HG03064 (cell line): ENCODE measurements around the gene GCLM.

Source experiments
- ATAC-seq: cut with Tn5 transposase; IDR thresholded peaks from one replicate; pipeline ENCODE4 v1.9.1; 2021; ENCODE audit warnings: low read depth; ENCODE audit not compliant: unreplicated experiment

Gene GCLM

GRCh38 chr1:93847811-93848288 lies 61.4 kb downstream of the GCLM start:
- peak; percentile 19 for ATAC-seq

DNA sequence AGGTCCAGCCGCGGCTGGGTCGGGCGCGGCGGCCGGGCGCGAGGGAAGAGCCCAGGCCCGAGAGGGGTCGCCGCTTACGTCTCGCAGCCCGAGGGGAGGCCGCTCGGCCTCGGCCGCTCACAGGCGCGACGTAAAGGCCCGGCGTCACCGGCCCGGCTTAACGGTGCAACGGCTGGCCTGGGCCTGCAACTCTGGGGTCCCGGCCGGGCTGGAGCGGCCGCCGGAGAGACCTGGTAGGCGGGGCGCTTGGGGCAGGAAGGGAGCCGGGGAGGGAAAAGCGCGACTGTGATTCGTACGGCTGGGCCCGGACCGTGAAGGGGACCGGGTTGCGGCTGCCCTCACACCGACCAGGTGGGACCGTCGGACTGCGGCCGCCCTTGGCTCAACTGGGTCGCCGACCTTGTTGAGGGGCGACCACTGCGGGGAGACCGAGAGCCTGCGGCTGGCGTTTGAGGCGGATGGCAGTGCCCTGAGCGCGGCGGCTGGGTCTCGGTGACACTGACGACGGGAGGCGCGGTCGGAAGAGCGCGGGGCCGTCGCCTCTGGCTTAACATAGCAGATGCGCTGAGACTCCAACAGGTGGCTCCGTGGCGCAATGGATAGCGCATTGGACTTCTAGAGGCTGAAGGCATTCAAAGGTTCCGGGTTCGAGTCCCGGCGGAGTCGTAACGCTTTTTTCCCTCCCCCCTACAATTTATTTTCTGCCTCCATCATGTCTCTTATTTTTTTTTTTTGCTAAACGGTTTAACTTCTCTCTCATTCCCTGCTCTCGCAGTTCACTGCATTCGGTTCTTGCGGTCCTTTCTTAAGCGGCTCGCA lies 62.0 kb downstream of the GCLM start:
- ATAC-seq, result peak; percentile 69

DNA sequence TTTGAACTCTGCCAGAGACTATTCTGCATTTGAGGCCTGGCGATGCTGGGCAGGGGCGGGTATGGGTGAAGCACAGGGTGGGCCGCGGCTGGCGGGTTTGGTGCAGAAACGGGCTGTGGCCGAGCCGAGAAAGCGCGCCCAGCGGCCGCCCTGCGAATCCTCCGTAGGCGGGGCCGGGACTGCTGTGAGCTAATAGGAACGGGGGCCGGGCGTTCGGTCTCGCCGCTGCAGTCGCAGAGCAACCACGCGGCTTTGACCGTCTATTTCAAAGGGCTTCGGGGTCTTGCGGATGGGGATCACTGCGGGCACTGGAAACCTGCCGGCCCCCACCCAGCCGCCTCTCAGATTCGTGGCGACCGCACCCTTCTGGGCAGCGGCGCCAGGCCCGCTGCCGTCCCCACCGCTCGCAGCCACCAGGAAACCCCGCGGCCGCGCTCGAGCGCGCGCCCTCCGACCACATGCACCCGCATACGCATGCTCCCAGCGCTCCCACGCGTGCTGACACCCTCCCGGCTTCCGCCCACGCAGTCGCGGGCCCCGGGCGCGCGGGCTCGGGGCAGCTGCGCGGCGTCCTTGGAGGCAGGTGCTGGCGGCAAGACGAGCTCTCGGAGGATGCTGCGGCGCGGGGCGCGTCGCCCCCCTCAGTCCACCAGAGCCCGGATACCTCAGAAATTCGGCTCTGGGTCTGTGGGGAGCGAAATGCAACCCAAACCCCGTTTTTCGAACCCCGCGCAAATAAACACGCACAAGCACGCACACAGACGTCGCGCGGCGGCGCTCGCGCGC lies 62.8 kb downstream of the GCLM start:
- peak; percentile 43 for ATAC-seq

DNA sequence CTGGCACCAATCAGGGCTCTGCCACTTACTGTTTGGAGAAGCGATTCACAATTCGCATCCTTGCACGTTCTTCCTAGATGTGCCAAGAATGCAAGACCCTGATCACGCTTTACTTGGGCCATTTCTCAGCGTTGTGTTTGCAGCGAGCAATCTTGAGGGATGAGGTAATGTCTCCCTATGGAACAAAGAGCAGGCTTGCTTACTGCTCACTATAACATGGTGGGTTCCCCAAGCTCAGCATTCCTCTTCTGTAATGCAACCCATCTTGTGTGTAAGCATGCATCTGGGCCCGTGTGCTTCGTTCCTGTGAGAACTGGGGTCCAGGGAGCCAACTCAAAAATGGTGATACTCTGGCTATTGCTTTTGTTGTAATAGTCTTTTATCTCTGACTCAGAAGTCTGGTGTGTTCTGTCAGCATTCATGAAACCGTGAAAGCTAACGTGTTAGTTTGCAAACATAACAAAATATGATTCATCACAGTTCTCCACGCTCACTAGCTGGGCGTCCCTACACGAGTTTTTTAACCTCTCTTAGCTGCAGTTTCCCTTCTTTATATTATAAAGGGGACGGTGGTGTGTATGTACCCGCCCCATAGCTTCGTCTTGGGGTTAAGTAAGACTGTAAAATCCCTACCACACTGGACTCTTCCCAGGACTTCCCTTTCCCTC lies 63.6 kb downstream of the GCLM start:
- ATAC-seq, result peak; percentile 10

DNA sequence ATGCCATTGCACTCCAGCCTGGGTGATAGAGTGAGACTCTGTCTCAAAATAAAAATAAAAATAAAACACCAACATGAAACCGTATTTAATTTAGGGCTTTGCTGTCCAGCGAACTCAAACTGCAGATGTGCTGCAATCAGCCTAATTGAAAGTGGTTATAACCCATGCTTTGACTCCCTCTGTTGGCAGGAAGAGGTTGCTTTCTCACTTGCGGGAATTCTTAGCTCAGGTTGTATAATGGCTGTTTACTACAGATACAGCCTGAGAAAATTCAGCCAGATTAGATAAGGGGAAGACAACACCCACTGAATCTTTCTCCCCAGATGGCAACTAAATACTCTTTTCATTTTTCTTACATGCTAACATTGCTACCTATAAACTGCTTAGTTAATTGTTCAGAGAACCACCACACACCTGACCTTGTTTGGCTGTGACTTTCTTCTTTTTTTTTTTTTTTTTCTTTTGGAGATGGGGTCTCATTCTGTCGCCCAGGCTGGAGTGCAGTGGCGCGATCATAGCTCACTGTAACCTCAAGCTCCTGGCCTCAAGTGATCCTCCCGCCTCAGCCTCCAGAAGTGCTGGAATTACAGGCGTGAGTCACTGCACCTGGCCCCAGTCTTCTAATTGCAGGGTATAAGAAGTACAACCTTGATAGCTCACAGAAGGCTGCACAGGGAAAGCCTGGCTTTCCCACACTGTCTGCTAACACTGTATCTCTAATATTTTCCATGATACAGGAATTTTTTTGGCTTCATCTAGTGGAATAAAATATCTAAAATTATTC lies 64.8 kb downstream of the GCLM start:
- ATAC-seq, result no peak

GRCh38 chr1:93842750-93843500 lies 66.3 kb downstream of the GCLM start:
- ATAC-seq, result no peak

DNA sequence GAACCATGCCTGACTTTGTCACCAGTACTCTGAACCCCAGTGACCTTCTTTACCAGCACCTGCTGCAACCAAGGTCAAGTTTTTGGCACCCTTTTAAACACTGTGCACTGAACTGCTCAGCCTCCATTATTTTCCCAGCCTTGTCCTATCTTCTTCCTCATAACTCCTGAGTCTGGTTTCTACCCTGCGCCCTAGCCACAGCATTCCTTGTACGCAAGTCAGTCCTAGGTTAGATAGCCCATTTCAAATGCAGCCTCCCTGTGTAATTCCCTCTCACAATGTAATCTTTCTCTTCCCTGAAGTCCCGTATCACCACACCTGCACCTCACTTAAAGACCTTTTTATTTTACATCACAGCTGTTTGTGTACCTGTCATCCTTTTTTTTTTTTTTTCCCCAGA lies 67.5 kb downstream of the GCLM start:
- ATAC-seq, result no peak

DNA sequence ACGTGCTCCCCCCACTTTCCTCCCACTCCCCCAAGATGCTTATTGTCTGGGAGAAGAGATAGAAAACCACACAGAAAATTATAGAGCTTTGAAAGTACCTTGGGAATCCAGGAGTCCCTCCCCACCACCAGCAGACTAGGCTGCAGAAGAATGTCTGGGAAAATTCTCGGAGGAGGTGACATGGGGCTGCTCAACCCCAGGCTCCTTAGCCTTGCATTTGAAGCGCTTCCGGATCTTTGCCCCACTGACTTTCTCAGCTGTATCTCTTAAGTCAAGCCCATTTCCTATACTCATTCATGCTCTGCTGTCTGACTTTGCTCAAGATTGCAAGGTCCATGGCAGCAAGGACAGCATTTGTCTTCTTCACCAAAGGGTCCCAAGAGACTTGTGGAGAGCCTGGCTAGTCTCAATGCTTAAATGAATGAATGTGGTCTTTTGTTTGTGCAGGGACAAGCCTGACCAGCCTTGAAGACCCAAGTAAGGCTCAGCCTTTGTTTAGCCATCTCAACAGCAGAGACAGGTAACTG lies 68.2 kb downstream of the GCLM start:
- ATAC-seq, result no peak

- no peak for ATAC-seq
Observed at GRCh38 chr1:93839753-93840152, 69.5 kb downstream of the GCLM start.

DNA sequence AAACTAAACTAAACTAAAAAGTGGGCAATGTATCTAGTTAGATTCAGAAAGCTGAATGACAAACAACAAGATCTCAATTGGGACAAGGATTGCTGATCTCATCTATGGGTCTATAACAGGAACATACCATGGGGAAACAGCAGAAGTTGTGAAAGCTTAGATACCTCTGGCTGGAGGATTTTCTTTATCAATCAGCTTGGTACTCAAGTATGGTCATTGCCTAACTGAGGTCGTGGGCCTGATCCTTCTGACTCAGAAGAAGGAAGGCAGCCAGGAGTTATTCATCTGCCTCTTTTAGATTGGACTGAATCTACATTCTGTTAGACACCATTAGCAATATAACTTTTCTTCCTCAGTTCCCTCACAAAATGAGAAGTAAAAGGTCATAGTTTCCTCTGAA lies 69.9 kb downstream of the GCLM start:
- no peak for ATAC-seq

- ATAC-seq, result no peak
Observed at GRCh38 chr1:93837961-93838360, 71.3 kb downstream of the GCLM start.
